Neutrophil (primary cell): ENCODE measurements around the gene ELL.
"Not testable (repeated sequence)": the region's sequence is repeated elsewhere in the genome, so short reads cannot be mapped to it uniquely, and the experiment has no call there.

Source experiments
- H3K27ac ChIP-seq: fragments of 200-600 bp; sonication (generic); 2 replicates; pipeline ENCODE4 v1.5.1; 2016; ENCODE audit warnings: mild to moderate bottlenecking, moderate library complexity
- H3K27me3 ChIP-seq: fragments of 200-600 bp; sonication (generic); 2 replicates; pipeline ENCODE4 v1.6.0; 2016; ENCODE audit warnings: mild to moderate bottlenecking
- H3K36me3 ChIP-seq: fragments of 200-600 bp; sonication (generic); 2 replicates; pipeline ENCODE4 v1.5.1; 2017
- H3K4me1 ChIP-seq, 2 experiments: fragments of 200-600 bp in 1 of 2; sonication (generic) in 1 of 2; 1 replicate in 1 of 2; 2 replicates in 1 of 2; pipeline versions ENCODE4 v1.5.1 to v1.6.1; 2013 to 2016; ENCODE audit warnings: low read depth in 1 of 2, low read length in 1 of 2, mild to moderate bottlenecking in 1 of 2, moderate library complexity in 1 of 2; ENCODE audit not compliant: control insufficient read depth in 1 of 2, insufficient read depth in 1 of 2
- H3K4me3 ChIP-seq, 2 experiments: fragments of 200-600 bp in 1 of 2; sonication (generic) in 1 of 2; 1 replicate in 1 of 2; 2 replicates in 1 of 2; pipeline ENCODE4 v1.5.1; 2013 to 2016; ENCODE audit warnings: low read depth in 1 of 2, low read length in 1 of 2, mild to moderate bottlenecking in 1 of 2, moderate library complexity in 1 of 2
- H3K9me3 ChIP-seq: fragments of 200-600 bp; sonication (generic); 2 replicates; pipeline ENCODE4 v1.5.1; 2016
- TF ChIP-seq, protein P1 (sequence below): fragments of 200-600 bp; sonication (generic); IDR thresholded peaks from 2 replicates; pipeline ENCODE4 v1.5.1; 2016; ENCODE audit warnings: antibody characterized with exemption

ELL gene

GRCh38 chr19:18414504-18415177 lies 107.2 kb downstream of the ELL start:
- H3K4me1 ChIP-seq: peaks cover 46 to 48% of the 10 kb centered on the region in 2 experiments
- H3K27ac ChIP-seq: peak overlapping the region; percentile 59
- H3K9me3 ChIP-seq: no peaks in the 10 kb centered on the region
- TF ChIP-seq, protein P1, sequence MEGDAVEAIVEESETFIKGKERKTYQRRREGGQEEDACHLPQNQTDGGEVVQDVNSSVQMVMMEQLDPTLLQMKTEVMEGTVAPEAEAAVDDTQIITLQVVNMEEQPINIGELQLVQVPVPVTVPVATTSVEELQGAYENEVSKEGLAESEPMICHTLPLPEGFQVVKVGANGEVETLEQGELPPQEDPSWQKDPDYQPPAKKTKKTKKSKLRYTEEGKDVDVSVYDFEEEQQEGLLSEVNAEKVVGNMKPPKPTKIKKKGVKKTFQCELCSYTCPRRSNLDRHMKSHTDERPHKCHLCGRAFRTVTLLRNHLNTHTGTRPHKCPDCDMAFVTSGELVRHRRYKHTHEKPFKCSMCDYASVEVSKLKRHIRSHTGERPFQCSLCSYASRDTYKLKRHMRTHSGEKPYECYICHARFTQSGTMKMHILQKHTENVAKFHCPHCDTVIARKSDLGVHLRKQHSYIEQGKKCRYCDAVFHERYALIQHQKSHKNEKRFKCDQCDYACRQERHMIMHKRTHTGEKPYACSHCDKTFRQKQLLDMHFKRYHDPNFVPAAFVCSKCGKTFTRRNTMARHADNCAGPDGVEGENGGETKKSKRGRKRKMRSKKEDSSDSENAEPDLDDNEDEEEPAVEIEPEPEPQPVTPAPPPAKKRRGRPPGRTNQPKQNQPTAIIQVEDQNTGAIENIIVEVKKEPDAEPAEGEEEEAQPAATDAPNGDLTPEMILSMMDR: no peak
- no peak overlapping the region for H3K4me3 ChIP-seq
- no peaks in the 10 kb centered on the region for H3K36me3 ChIP-seq
- peaks cover 84% of the 10 kb centered on the region for H3K27me3 ChIP-seq

- Histone ChIP-seq H3K27me3 (peaks cover 65% of the 10 kb centered on the region), H3K36me3 (no peaks in the 10 kb centered on the region), H3K4me3 (no peak overlapping the region), H3K4me1 (peaks cover 40% of the 10 kb centered on the region in 2 experiments), H3K27ac (no peak overlapping the region), H3K9me3 (no peaks in the 10 kb centered on the region)
- TF ChIP-seq, protein P1: no peak
These were observed 109.1 kb downstream of the ELL start for GRCh38 chr19:18412610-18413239.

- H3K4me3 ChIP-seq: no peak overlapping the region
- no peaks in the 10 kb centered on the region for H3K9me3 ChIP-seq
- H3K27ac ChIP-seq: peak overlapping the region; percentile 36
- H3K36me3 ChIP-seq: no peaks in the 10 kb centered on the region
- peaks cover 32 to 33% of the 10 kb centered on the region in 2 experiments for H3K4me1 ChIP-seq
- peaks cover 19% of the 10 kb centered on the region for H3K27me3 ChIP-seq
- TF ChIP-seq, protein P1: peak; percentile 69
These were observed 113.8 kb downstream of the ELL start for GRCh38 chr19:18408053-18408476.

- Histone ChIP-seq H3K4me3 (no peak overlapping the region), H3K27ac (no peak overlapping the region), H3K27me3 (peaks cover 8% of the 10 kb centered on the region), H3K4me1 (peaks cover 45 to 46% of the 10 kb centered on the region in 2 experiments), H3K36me3 (no peaks in the 10 kb centered on the region), H3K9me3 (no peaks in the 10 kb centered on the region)
- TF ChIP-seq, protein P1: no peak
These were observed 115.1 kb downstream of the ELL start for GRCh38 chr19:18406749-18407148.

DNA sequence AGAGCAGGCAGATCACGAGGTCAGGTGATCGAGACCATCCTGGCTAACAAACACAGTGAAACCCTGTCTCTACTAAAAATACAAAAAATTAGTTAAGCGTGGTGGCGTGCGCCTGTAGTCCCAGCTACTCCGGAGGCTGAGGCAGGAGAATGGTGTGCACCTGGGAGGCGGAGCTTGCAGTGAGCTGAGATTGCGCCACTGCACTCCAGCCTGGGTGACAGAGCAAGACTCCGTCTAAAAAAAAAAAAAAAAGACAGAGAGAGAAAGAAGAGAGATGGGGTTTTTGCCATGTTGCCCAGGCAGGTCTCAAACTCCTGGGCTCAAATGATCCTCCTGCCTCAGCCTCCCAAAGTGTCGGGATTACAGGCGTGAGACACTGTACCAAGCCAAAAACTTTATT lies 116.1 kb downstream of the ELL start:
- H3K9me3 ChIP-seq, H3K36me3 ChIP-seq, H3K4me3 ChIP-seq, H3K27ac ChIP-seq, H3K27me3 ChIP-seq: not testable (repeated sequence)
- H3K4me1 ChIP-seq: peaks cover 55 to 56% of the 10 kb centered on the region in 2 experiments

GRCh38 chr19:18402455-18403248 lies 119.2 kb downstream of the ELL start:
- H3K4me1 ChIP-seq: peaks cover 72 to 74% of the 10 kb centered on the region in 2 experiments
- H3K27me3 ChIP-seq, H3K36me3 ChIP-seq, H3K9me3 ChIP-seq: not testable (repeated sequence)
- peak overlapping the region; percentile 42 for H3K4me3 ChIP-seq
- H3K27ac ChIP-seq: peak overlapping the region; percentile 92
